PC-3 (cell line): ENCODE measurements around the gene DDI2.

ENCODE experiments used
- EZH2 ChIP-seq: fragments of 300-600 bp; sonication (generic); IDR thresholded peaks from one replicate; pipeline ENCODE4 v1.6.1; 2017; ENCODE audit warnings: antibody characterized with exemption, mild to moderate bottlenecking, low read length; ENCODE audit not compliant: unreplicated experiment
- EZH2phosphoT487 ChIP-seq: fragments of 300-600 bp; sonication (generic); IDR thresholded peaks from 2 replicates; pipeline ENCODE4 v1.6.1; 2018; ENCODE audit warnings: mild to moderate bottlenecking, antibody characterized with exemption, low read length, borderline replicate concordance
- TF ChIP-seq, protein P1 (sequence below): fragments of 300-600 bp; sonication (generic); conservative IDR thresholded peaks from 2 replicates; pipeline ENCODE4 v1.5.1; 2017; ENCODE audit warnings: antibody characterized with exemption, low read depth, mild to moderate bottlenecking, low read length

DNA sequence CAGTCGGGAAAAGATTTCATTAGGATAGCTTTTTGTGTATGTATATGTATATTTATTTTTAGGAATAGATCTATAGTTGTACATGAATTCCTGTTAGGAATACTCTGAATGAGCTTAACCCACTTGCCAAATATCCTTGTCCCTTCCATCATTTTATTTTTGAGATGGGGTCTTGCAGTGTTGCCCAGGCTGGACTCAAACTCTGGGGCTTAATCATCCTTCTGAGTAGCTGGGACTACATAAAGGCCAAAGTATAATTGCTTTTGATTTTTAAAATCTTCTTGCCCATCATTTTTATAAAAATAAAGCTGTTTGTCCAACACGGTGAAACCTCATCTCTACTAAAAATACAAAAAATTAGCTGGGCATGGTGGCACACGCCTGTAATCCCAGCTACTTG lies 46.7 kb downstream of the DDI2 start:
- TF ChIP-seq EZH2 (no peak), EZH2phosphoT487 (no peak)
- TF ChIP-seq, protein P1, sequence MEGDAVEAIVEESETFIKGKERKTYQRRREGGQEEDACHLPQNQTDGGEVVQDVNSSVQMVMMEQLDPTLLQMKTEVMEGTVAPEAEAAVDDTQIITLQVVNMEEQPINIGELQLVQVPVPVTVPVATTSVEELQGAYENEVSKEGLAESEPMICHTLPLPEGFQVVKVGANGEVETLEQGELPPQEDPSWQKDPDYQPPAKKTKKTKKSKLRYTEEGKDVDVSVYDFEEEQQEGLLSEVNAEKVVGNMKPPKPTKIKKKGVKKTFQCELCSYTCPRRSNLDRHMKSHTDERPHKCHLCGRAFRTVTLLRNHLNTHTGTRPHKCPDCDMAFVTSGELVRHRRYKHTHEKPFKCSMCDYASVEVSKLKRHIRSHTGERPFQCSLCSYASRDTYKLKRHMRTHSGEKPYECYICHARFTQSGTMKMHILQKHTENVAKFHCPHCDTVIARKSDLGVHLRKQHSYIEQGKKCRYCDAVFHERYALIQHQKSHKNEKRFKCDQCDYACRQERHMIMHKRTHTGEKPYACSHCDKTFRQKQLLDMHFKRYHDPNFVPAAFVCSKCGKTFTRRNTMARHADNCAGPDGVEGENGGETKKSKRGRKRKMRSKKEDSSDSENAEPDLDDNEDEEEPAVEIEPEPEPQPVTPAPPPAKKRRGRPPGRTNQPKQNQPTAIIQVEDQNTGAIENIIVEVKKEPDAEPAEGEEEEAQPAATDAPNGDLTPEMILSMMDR, result no peak
